ENCODE measurements around the gene XRN1.

XRN1 gene

GRCh38 chr3:142447852-142448823, at the start of gene XRN1:
Gene XRN1 (minus strand): TSS chr3:142448037. CDS start chr3:142447944, 93 bp downstream.
- DNase-seq (ENCODE audit: low read depth) = peak; percentile 71
- H3K4me3 ChIP-seq (ENCODE audit: low read depth, low read length) = peak within 1 kb of the TSS; percentile 96
- TF ChIP-seq CTCF (IDR thresholded peaks at IDR 0.05; ENCODE audit: low read depth, low read length, missing control alignments) = no peak

GRCh38 chr3:142495103-142495502, 47.3 kb upstream of the XRN1 start:
- no peak overlapping the region for H3K4me3 ChIP-seq (ENCODE audit: low read depth, low read length)
- no peak for TF ChIP-seq CTCF (IDR thresholded peaks at IDR 0.05; ENCODE audit: low read depth, low read length, missing control alignments)
- no peak for DNase-seq (ENCODE audit: low read depth)

GRCh38 chr3:142492184-142492583, 44.3 kb upstream of the XRN1 start:
- DNase-seq (ENCODE audit: low read depth) = no peak
- no peak for TF ChIP-seq CTCF (IDR thresholded peaks at IDR 0.05; ENCODE audit: low read depth, low read length, missing control alignments)
- no peak overlapping the region for H3K4me3 ChIP-seq (ENCODE audit: low read depth, low read length)

GRCh38 chr3:142489572-142490323, 41.9 kb upstream of the XRN1 start:
- no peak for TF ChIP-seq CTCF (IDR thresholded peaks at IDR 0.05; ENCODE audit: low read depth, low read length, missing control alignments)
- no peak for DNase-seq (ENCODE audit: low read depth)
- H3K4me3 ChIP-seq (ENCODE audit: low read depth, low read length) = no peak overlapping the region

GRCh38 chr3:142484912-142485435, 37.1 kb upstream of the XRN1 start:
- H3K4me3 ChIP-seq (ENCODE audit: low read depth, low read length) = no peak overlapping the region
- DNase-seq (ENCODE audit: low read depth) = no peak
- no peak for TF ChIP-seq CTCF (IDR thresholded peaks at IDR 0.05; ENCODE audit: low read depth, low read length, missing control alignments)

- no peak overlapping the region for H3K4me3 ChIP-seq (ENCODE audit: low read depth, low read length)
These were observed 33.4 kb upstream of the XRN1 start for GRCh38 chr3:142481196-142481595.

More at GRCh38 chr3:142481196-142481595, 33.4 kb upstream of the XRN1 start:
- no peak for DNase-seq (ENCODE audit: low read depth)
- TF ChIP-seq CTCF (IDR thresholded peaks at IDR 0.05; ENCODE audit: low read depth, low read length, missing control alignments) = no peak
